GM10248 (cell line): Measurements from ENCODE around the gene HMCN2.

Experiments
- CTCF ChIA-PET: fragments of 300-600 bp; sonication (Branson Sonifier 250); formaldehyde crosslinking; extraction: SDS; loops from one replicate; lab custom pipeline; 2021; ENCODE audit warnings: antibody characterized with exemption; lab: Yijun Ruan, JAX
- POLR2A ChIA-PET: fragments of 350-650 bp; sonication (Branson Sonifier 250); formaldehyde crosslinking; extraction: SDS; loops from one replicate; lab custom pipeline; 2020; ENCODE audit warnings: antibody characterized with exemption; lab: Yijun Ruan, JAX
- DNase-seq: peaks from one replicate; pipeline ENCODE4 v3.0.0; 2012; ENCODE audit errors: extremely low spot score
- TF ChIP-seq, protein P1 (sequence below): IDR thresholded peaks from 2 replicates; pipeline ENCODE4 v1.5.1; 2012; ENCODE audit warnings: mild to moderate bottlenecking, low read depth; ENCODE audit errors: extremely low read depth, missing control alignments, control extremely low read depth

HMCN2 gene

DNA sequence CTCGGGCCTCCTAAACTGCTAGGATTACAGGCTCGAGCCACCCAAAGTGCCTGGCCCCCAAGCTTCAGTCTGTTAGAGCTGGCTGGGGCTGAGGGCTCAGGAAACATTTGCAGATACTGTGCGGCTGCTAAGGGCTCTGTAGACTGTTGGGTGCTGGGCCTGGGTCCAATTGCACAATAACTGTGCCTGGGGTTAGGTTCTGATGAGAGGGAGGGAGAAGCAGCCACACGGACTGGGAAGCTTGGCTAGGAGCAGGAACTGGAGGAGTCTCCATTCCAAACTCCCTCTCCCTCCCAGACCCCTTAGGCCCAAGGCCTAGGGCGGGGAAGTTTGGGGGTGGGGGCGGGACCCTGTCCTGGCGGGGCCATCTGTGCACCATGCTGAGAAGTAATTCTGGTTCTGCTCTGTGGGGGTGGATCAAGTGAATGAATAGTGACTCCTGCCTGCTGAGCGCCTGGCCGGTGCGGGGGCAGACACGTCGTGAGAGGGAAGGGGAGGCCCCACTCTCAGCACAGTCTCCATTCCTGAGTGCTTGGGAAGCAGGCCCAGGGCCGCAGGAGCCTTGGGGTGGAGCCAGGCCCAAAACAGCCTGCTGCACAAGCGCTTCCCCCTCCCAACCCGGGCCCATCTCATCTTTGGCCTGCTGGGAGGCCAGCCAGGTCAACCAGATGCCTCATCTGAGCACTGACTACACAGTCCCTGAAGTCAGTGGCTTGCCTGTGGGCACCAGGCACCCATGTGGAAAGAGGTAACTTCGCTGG lies 180.7 kb downstream of the HMCN2 start:
- CTCF ChIA-PET = interaction anchor here (1.8 kb wide), 1 partner anchor 238 kb away, joined by 4 read pairs; no protein-coding TSS in a partner anchor
- TF ChIP-seq, protein P1, sequence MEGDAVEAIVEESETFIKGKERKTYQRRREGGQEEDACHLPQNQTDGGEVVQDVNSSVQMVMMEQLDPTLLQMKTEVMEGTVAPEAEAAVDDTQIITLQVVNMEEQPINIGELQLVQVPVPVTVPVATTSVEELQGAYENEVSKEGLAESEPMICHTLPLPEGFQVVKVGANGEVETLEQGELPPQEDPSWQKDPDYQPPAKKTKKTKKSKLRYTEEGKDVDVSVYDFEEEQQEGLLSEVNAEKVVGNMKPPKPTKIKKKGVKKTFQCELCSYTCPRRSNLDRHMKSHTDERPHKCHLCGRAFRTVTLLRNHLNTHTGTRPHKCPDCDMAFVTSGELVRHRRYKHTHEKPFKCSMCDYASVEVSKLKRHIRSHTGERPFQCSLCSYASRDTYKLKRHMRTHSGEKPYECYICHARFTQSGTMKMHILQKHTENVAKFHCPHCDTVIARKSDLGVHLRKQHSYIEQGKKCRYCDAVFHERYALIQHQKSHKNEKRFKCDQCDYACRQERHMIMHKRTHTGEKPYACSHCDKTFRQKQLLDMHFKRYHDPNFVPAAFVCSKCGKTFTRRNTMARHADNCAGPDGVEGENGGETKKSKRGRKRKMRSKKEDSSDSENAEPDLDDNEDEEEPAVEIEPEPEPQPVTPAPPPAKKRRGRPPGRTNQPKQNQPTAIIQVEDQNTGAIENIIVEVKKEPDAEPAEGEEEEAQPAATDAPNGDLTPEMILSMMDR = no peak
- no peak for DNase-seq
- POLR2A ChIA-PET = interaction anchor here (0.6 kb wide), 1 partner anchor 830 kb away, joined by 5 read pairs; no protein-coding TSS in a partner anchor

DNA sequence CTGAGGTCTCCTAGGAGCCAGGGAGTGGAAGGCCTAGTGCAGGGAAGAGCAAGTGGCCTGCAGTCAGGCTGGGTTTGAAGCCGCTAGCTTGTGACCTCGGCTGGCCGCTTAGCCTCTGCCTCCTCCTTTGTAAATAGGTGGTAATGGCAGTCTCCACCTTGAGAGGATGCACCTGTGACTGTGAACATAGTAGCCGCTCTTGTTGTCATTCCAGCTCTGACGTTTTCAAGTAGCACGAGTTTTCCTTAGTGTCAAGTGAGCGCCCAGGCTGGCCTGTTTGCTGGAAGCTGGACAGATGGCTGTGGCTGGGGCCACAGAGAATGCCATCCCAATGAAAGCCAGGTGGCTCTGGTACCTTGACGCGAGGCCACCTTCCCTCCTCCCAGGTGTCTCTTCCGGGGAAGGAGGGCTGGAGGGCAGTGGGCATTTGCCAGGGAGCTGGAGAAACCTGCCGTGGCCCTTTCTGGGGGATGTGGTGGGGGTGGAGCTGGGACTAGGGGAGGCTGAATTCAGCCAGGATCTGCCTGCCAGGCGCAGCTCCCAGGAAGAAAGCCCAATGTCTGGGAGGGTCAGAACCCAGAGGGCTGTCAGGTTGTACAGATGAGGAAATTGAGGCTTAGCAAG lies 181.7 kb downstream of the HMCN2 start:
- DNase-seq = no peak
- POLR2A ChIA-PET = no interaction called here

DNA sequence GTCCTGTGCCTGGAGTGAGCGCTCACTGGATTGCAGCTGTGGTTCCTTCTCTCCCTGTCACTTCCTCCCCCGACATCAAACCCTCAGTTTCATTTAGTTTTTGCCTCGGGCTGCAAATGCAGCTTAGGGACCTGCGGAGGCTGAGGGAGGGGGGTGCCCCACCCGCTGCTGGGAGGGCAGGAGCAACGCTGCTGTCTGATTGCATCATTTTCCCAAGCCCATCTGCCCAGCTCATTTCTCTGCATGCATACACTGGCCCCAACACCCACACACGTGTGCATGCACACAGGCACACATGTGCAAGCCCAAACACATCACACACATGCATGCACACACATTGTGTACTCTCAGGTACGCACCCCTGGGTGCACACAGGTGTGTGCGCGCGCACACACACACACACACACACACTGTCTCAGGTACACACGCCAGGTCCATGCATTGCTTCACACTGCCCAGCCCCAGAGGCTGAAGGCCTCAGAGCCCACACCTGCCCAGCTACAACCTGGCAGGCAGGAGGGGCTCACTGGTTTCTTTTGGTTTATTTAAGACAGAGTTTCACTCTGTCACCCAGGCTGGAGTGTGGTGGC lies 182.6 kb downstream of the HMCN2 start:
- TF ChIP-seq, protein P1 = no peak
- CTCF ChIA-PET = interaction anchor here (1.0 to 1.8 kb wide), 6 partner anchors 11 to 236 kb away, joined by 4 to 6 read pairs (median 4); no protein-coding TSS in a partner anchor
- DNase-seq = no peak
- POLR2A ChIA-PET = no interaction called here

More for the DNA sequence above, 181.7 kb downstream of the HMCN2 start:
- TF ChIP-seq, protein P1 = no peak
- CTCF ChIA-PET = interaction anchor here (1.0 to 1.8 kb wide), 4 partner anchors 13 to 237 kb away, joined by 4 to 6 read pairs (median 4); no protein-coding TSS in a partner anchor

DNA sequence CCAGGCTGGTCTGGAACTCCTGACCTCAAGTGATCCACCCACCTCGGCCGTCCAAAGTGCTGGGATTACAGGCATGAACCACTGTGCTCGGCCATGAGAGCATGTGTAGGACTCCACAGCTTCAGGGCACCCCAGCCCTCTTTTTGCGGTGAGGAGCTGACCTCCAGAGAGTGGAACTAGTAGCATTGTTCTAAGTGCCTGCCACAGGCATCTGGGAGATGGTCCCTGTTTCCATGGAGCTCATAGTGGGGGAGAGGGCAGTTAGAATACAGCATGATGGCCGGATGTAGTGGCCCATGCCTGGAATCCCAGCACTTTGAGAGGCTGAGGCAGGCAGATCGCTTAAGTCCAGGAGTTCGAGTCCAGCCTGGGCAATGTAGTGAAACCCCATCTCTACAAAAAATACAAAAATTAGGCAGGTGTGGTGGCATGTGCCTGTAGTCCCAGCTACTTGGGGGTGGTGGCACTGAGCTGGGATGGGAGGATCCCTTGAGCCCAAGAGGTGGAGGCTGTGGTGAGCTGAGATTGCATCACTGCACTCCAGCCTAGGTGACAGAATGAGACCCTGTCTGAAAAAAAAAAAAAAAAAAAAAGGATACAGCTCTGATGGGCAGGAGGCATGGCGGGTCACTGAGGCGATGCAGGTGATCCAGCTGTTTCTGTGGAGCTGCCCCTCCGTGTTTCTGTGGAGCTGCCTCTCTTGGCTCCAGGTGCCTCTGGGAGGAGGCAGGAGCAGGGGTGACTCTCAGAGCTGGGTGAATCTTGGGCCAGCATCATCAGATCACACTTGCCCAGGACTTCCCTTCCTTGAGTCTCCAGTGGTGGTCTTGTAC lies 183.4 kb downstream of the HMCN2 start:
- ChIA-PET CTCF (interaction anchor here (1.1 to 1.3 kb wide), 3 partner anchors 10 to 233 kb away, joined by 4 read pairs; no protein-coding TSS in a partner anchor), POLR2A (no interaction called here)
- TF ChIP-seq, protein P1 = no peak
- DNase-seq = no peak

GRCh38 chr9:130450344-130451003 lies 184.9 kb downstream of the HMCN2 start:
- ChIA-PET POLR2A (no interaction called here), CTCF (no interaction called here)
- TF ChIP-seq, protein P1 = no peak
- DNase-seq = no peak

DNA sequence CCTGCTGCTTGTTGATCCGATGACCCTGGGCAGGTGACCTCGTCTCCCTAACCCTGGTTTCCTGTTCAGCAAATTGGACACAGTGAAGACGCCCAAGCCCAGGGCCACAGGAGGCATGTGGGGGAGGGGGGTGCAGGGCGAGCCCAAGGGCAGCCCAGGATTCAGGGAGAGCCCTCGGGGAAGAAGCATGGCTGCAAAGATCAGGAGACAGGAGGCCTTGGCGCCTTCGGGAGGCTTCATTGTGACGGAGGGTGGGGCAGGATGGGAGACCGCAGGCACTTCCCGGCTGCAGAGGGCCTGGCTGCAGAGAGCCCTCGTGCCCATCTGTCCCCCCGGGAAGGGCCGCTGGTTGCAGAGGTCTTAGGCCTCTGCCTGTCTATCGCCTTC lies 185.4 kb downstream of the HMCN2 start:
- ChIA-PET POLR2A (no interaction called here), CTCF (no interaction called here)
- DNase-seq = no peak
- TF ChIP-seq, protein P1 = no peak
